Loucy (cell line): ENCODE results near the gene TSHR.
"Not testable (repeated sequence)": the region's sequence is repeated elsewhere in the genome, so short reads cannot be mapped to it uniquely, and the experiment has no call there.

Source experiments
- CTCF ChIP-seq: fragments of 200-600 bp; sonication (generic); conservative IDR thresholded peaks from 2 replicates; pipeline ENCODE4 v1.5.1; 2014; ENCODE audit warnings: mild to moderate bottlenecking, antibody characterized with exemption, low read length
- EZH2phosphoT487 ChIP-seq: fragments of 200-600 bp; IDR thresholded peaks from 2 replicates; pipeline ENCODE4 v1.6.1; 2018; ENCODE audit warnings: antibody characterized with exemption, mild to moderate bottlenecking, moderate library complexity, borderline replicate concordance

DNA sequence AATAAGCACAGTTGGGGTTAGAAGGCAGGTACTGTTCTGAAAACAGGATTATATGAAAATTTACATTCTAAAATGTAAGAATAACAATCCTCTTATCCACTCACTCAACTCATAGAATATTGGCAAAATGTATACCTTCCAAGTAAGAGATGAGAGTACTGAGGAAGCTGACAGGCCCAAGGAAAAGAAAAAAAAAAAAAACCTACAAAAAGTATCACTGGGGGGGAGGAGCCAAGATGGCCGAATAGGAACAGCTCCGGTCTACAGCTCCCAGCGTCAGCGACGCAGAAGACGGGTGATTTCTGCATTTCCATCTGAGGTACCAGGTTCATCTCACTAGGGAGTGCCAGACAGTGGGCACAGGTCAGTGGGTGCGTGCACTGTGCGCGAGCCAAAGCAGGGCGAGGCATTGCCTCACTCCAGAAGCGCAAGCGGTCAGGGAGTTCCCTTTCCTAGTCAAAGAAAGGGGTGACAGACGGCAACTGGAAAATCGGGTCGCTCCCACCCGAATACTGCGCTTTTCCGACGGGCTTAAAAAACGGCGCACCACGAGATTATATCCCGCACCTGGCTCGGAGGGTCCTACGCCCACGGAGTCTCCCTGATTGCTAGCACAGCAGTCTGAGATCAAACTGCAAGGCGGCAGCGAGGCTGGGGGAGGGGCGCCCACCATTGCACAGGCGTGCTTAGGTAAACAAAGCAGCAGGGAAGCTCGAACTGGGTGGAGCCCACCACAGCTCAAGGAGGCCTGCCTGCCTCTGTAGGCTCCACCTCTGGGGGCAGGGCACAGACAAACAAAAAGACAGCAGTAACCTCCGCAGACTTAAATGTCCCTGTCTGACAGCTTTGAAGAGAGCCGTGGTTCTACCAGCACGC, 158.8 kb downstream of the TSHR start:
- not testable (repeated sequence) for TF ChIP-seq CTCF, EZH2phosphoT487
